Liver (tissue), 9 donors: ENCODE results near the gene TECR. TPM values are rescaled to one million over a fixed set of nuclear protein-coding genes. Genes with fewer than 3 reads are reported as not detected.
A peak's percentile ranks its signal among the peaks of the same experiment; 100 is the strongest.

Experiments
- DNase-seq: peaks from one replicate; pipeline ENCODE4 v3.0.0-alpha.2; 2017; ENCODE audit warnings: low spot score
- H3K27ac ChIP-seq, 2 donors: one replicate each; pipeline ENCODE4 v1.7.0; 2013; ENCODE audit warnings: inconsistent platforms in 2 of 2, low read length in 2 of 2, control low read depth in 1 of 2, low read depth in 1 of 2, mild to moderate bottlenecking in 1 of 2
- H3K27me3 ChIP-seq, 4 donors: one replicate each; pipeline versions ENCODE4 v1.6.1 to v1.7.0; 2013; ENCODE audit warnings: low read length in 3 of 4, inconsistent platforms in 1 of 4, mild to moderate bottlenecking in 1 of 4, moderate library complexity in 1 of 4; ENCODE audit not compliant: control insufficient read depth in 4 of 4, insufficient read depth in 4 of 4
- H3K36me3 ChIP-seq, 4 donors: one replicate each; pipeline versions ENCODE4 v1.6.1 to v1.7.0; 2013; ENCODE audit warnings: low read length in 3 of 4, mild to moderate bottlenecking in 3 of 4, low read depth in 1 of 4, moderate library complexity in 1 of 4; ENCODE audit not compliant: control insufficient read depth in 4 of 4, insufficient read depth in 3 of 4
- H3K4me1 ChIP-seq, 4 donors: one replicate each; pipeline versions ENCODE4 v1.6.1 to v1.7.0; 2013; ENCODE audit warnings: low read length in 3 of 4, mild to moderate bottlenecking in 3 of 4, moderate library complexity in 1 of 4; ENCODE audit not compliant: control insufficient read depth in 4 of 4, insufficient read depth in 4 of 4
- H3K4me3 ChIP-seq, 3 donors: one replicate each; pipeline versions ENCODE4 v1.6.1 to v1.7.0; 2013; ENCODE audit warnings: low read length in 3 of 3, control low read depth in 1 of 3, low read depth in 1 of 3, mild to moderate bottlenecking in 1 of 3
- H3K9ac ChIP-seq, 2 donors: one replicate each; pipeline ENCODE4 v1.7.0; 2013; ENCODE audit warnings: low read length in 2 of 2, mild to moderate bottlenecking in 2 of 2, moderate library complexity in 2 of 2, control low read depth in 1 of 2, low read depth in 1 of 2
- H3K9me3 ChIP-seq, 4 donors: one replicate each; pipeline versions ENCODE4 v1.6.1 to v1.7.0; 2013; ENCODE audit warnings: low read length in 3 of 4; ENCODE audit not compliant: control insufficient read depth in 4 of 4
- ATF3 ChIP-seq: IDR thresholded peaks from 2 replicates; pipeline ENCODE4 v1.6.1; 2016; ENCODE audit warnings: antibody characterized with exemption
- CTCF ChIP-seq: fragments of 150-350 bp; IDR thresholded peaks from 2 replicates; pipeline ENCODE4 v1.5.1; 2017; ENCODE audit warnings: improper control_type of control experiment, low read depth, low read length; ENCODE audit not compliant: missing input control
- EGR1 ChIP-seq, 2 donors: IDR thresholded peaks; 2 replicates each; pipeline ENCODE4 v1.6.1; 2016 to 2018; ENCODE audit warnings: antibody characterized with exemption in 2 of 2, low read depth in 2 of 2
- FOXA1 ChIP-seq: IDR thresholded peaks from 2 replicates; pipeline ENCODE4 v1.6.1; 2016; ENCODE audit warnings: antibody characterized with exemption
- FOXA2 ChIP-seq: IDR thresholded peaks from 2 replicates; pipeline ENCODE4 v1.6.1; 2016; ENCODE audit warnings: antibody characterized with exemption
- GABPA ChIP-seq, 2 donors: IDR thresholded peaks in 1 of 2; conservative IDR thresholded peaks in 1 of 2; 2 replicates each; pipeline ENCODE4 v1.6.1; 2016; ENCODE audit warnings: antibody characterized with exemption in 2 of 2, mild to moderate bottlenecking in 1 of 2, moderate library complexity in 1 of 2
- HNF4A ChIP-seq, 2 donors: conservative IDR thresholded peaks; 2 replicates each; pipeline ENCODE4 v1.6.1; 2016; ENCODE audit warnings: antibody characterized with exemption in 2 of 2, mild to moderate bottlenecking in 2 of 2
- HNF4G ChIP-seq: IDR thresholded peaks from 2 replicates; pipeline ENCODE4 v1.6.1; 2016; ENCODE audit warnings: antibody characterized with exemption
- JUND ChIP-seq, 2 donors: IDR thresholded peaks; 2 replicates each; pipeline ENCODE4 v1.6.1; 2016; ENCODE audit warnings: antibody characterized with exemption in 2 of 2
- MAX ChIP-seq: IDR thresholded peaks from 2 replicates; pipeline ENCODE4 v1.6.1; 2016; ENCODE audit warnings: antibody characterized with exemption
- NR2F2 ChIP-seq: IDR thresholded peaks from 2 replicates; pipeline ENCODE4 v1.6.1; 2016; ENCODE audit warnings: antibody characterized with exemption
- RAD21 ChIP-seq, 2 donors: IDR thresholded peaks; 2 replicates each; pipeline ENCODE4 v1.6.1; 2016; ENCODE audit warnings: antibody characterized with exemption in 2 of 2, mild to moderate bottlenecking in 2 of 2
- REST ChIP-seq: IDR thresholded peaks from 2 replicates; pipeline ENCODE4 v1.6.1; 2016; ENCODE audit warnings: antibody characterized with exemption, mild to moderate bottlenecking
- RXRA ChIP-seq, 2 donors: IDR thresholded peaks; 2 replicates each; pipeline ENCODE4 v1.6.1; 2017 to 2018; ENCODE audit warnings: antibody characterized with exemption in 2 of 2, mild to moderate bottlenecking in 1 of 2
- SP1 ChIP-seq: IDR thresholded peaks from 2 replicates; pipeline ENCODE4 v1.6.1; 2018; ENCODE audit warnings: antibody characterized with exemption, mild to moderate bottlenecking
- TAF1 ChIP-seq: conservative IDR thresholded peaks from 2 replicates; pipeline ENCODE4 v1.6.1; 2016; ENCODE audit warnings: antibody characterized with exemption, mild to moderate bottlenecking
- YY1 ChIP-seq: IDR thresholded peaks from 2 replicates; pipeline ENCODE4 v1.6.1; 2016; ENCODE audit warnings: antibody characterized with exemption, mild to moderate bottlenecking
- ZBTB33 ChIP-seq: IDR thresholded peaks from 2 replicates; pipeline ENCODE4 v1.6.1; 2016; ENCODE audit warnings: antibody characterized with exemption
- WGBS: extraction: QIAGEN DNeasy Blood & Tissue Kit; methylation state at CpG from one replicate; pipeline ENCODE4 v1.1.7; 2013; 5-methylcytosine and 5-hydroxymethylcytosine counted together
- polyA plus RNA-seq, 2 donors: library from polyadenylated mRNA; stranded (reverse) in 1 of 2; unstranded in 1 of 2; fragments of 200-250 nt in 1 of 2; fragments of >200 nt in 1 of 2; fragmentation: Nextera tagmentation in 1 of 2; extraction: Ambion mirVana in 1 of 2; gene quantifications; one replicate each; pipeline versions ENCODE4 v1.2.1 to v1.2.3, GENCODE V29; 2013 to 2015
- total RNA-seq, 2 donors: library from RNA; depleted of rRNA; stranded (reverse); fragments of >200 nt; gene quantifications; one replicate each; pipeline ENCODE4 v1.2.3, GENCODE V29; 2014
- donor health status: healthy.
- donor health status: healthy.
- donor health status: healthy.
- donor health status: healthy.
- donor health status: healthy.

TECR gene
- total and polyA plus RNA-seq, 4 donors: 26.4 to 157 (median 60.8) TPM

- H3K4me3 ChIP-seq: no peak overlapping the region
- H3K36me3 ChIP-seq: peaks cover 0 to 3% (median 0%) of the 10 kb centered on the region in 4 donors
- no peak for DNase-seq
- H3K27me3 ChIP-seq: no peaks in the 10 kb centered on the region
- no peak overlapping the region for H3K9ac ChIP-seq
- peaks cover 3 to 33% (median 25%) of the 10 kb centered on the region in 4 donors for H3K4me1 ChIP-seq
- TF ChIP-seq HNF4A (conservative IDR thresholded peaks at IDR 0.05) (peak; percentile 29 to 32), NR2F2 (peak; percentile 66), TAF1 (no peak), SP1 (peak; percentile 47), YY1 (peak; percentile 15), RXRA (IDR thresholded peaks at IDR 0.05) (peak; percentile 20 to 44), EGR1 (IDR thresholded peaks at IDR 0.05; ENCODE audit: low read depth in 2 of 2) (no peak), GABPA (IDR thresholded peaks at IDR 0.05 in 1 of 2, conservative IDR thresholded peaks at IDR 0.05 in 1 of 2) (no peak), ATF3 (no peak)
- no peaks in the 10 kb centered on the region for H3K9me3 ChIP-seq
- peak overlapping the region; percentile 32 to 40 for H3K27ac ChIP-seq
- WGBS: 39% methylated on average over 6 of the region's 6 CpGs
Observed at GRCh38 chr19:14497228-14497921, 32.0 kb upstream of the TECR start.

- H3K27ac ChIP-seq: peak overlapping the region in 1 of 2 donors; percentile 70
- peaks cover 1 to 19% (median 17%) of the 10 kb centered on the region in 4 donors for H3K4me1 ChIP-seq
- no peak for DNase-seq
Observed at GRCh38 chr19:14502334-14503092, 26.9 kb upstream of the TECR start.

More at GRCh38 chr19:14502334-14503092, 26.9 kb upstream of the TECR start:
- no peaks in the 10 kb centered on the region for H3K9me3 ChIP-seq
- H3K27me3 ChIP-seq: no peaks in the 10 kb centered on the region
- WGBS: 72% methylated on average over 11 of the region's 11 CpGs
- H3K9ac ChIP-seq: no peak overlapping the region
- TF ChIP-seq NR2F2: no peak
- peak; percentile 11 for TF ChIP-seq HNF4G
- TF ChIP-seq RAD21 (IDR thresholded peaks at IDR 0.05): no peak
- no peak for TF ChIP-seq CTCF
- no peak for TF ChIP-seq ATF3
- TF ChIP-seq MAX: no peak
- TF ChIP-seq ZBTB33: no peak
- TF ChIP-seq FOXA2: peak; percentile 18
- TF ChIP-seq JUND (IDR thresholded peaks at IDR 0.05): peak in 1 of 2 donors; percentile 53
- peak; percentile 62 for TF ChIP-seq SP1
- TF ChIP-seq YY1: no peak
- TF ChIP-seq FOXA1: no peak
- peak; percentile 56 to 65 for TF ChIP-seq HNF4A (conservative IDR thresholded peaks at IDR 0.05)
- TF ChIP-seq REST: peak; percentile 39
- no peak for TF ChIP-seq TAF1
- TF ChIP-seq GABPA (IDR thresholded peaks at IDR 0.05 in 1 of 2, conservative IDR thresholded peaks at IDR 0.05 in 1 of 2): peak in 1 of 2 donors; percentile 15
- no peak for TF ChIP-seq EGR1 (IDR thresholded peaks at IDR 0.05; ENCODE audit: low read depth in 2 of 2)
- TF ChIP-seq RXRA (IDR thresholded peaks at IDR 0.05): peak; percentile 68 to 83
- no peaks in the 10 kb centered on the region for H3K36me3 ChIP-seq
- no peak overlapping the region for H3K4me3 ChIP-seq
